Stimulated activated CD8-positive, alpha-beta memory T cell treated with anti-CD3 and anti-CD28 coated beads, Interleukin-7, amount 100 ng/mL, for 1 hour (primary cell): ENCODE data around the gene MAPKAP1.

ENCODE experiments used
- DNase-seq, 2 donors: peaks; one replicate each; pipeline ENCODE4 v3.0.0-alpha.2; 2020; ENCODE audit warnings: low read depth in 2 of 2

Gene MAPKAP1

DNA sequence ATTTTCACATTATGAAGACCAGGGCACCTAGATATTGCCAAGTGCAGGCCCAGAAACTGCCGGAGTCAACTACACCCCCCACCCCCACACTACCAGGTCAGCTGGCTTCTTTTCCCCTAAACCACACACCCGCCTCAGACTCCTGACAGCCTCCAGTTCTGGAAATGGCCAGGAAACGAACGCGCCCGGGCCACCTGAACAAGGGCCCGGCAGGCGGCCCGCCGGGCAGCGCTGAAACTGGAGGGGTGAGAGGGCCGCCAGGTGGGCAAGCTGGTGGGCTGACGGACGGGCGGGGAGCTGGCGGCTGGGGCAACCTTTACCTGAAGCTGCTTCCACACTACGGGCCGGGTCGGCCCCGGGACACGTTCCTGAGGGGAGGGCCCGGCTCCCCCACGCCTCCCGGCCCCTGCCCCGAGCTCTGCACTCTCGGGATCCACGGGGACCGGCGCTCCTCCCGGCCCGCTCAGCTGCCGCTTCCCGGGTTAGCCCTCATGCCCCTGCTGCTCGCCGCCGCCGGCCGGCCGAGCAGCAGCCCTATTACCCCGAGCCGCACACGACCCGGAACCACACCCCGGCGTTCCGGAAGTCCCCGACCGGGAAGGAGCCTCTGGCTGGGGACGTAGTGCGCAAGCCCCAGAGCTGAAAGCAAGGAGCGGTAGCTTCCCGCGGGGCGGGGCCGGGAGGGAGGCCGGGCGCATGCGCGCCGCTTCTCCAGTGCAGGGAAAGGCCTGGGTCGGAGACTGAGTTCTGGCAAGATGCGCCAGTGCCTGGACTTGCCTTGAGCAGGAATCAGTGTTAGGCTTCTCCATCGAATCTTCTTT is at the start of gene MAPKAP1:
Gene MAPKAP1 (minus strand): TSS at position 558 of the 821 bp plus-strand sequence. CDS start 34,634 bp downstream, outside the sequence.
- peak; percentile 85 to 90 for DNase-seq

DNA sequence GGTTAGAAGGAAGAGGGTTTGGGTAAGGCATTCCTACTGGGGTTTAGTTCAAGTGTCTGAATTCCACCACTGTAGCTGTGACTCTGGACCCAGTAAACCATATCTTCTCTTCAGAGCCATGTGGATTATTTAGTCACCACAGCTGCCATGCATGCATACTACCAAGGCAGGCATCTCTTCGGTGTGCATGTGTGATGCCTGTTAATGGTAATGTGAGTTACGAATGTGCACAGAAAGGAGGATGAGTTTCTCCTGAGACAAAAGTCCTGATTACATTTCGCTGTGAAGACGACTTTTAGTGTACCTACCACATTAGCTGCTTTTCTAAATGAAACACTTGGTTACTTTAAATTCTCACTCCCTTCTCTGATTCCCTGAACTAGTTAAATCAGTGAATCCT is 49.5 kb upstream of the MAPKAP1 start:
- no peak for DNase-seq

DNA sequence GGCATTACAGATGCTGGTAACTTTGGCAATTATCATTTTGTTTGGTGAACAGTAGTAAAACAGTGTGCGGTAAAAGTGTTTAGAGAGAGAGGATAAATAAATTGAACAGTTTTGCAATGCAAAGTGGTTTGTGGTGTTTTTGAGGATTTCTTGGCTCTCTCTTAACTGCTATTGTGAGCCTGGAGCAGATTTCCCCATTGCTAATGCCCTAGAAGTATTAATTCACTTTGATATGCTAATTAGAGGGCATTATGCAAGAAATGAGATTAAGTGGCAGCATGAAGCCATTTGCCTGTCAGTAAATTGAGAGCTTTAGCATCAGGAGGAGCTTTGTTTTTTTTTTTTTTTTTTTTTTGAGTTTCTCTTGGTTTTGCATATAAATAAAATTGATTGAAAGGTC is 48.3 kb upstream of the MAPKAP1 start:
- no peak for DNase-seq

DNA sequence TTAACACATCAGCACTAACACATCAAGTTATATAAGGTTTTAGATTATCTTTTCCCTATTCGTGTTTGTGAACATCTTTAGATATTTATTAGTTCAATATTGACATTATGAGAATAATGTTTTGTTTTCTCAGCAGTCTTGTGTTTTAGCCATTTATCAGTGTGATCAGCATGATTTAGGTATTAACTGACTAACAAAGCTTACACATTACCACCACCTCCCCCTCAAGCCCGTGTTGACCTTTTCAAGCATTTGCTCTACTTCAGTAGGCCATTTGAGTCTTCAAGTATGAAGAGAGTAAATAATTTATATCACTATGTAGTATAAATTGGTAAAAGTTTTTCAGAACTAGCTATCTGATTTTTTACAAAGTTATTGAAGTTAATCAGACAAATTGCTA is 47.1 kb upstream of the MAPKAP1 start:
- no peak for DNase-seq

DNA sequence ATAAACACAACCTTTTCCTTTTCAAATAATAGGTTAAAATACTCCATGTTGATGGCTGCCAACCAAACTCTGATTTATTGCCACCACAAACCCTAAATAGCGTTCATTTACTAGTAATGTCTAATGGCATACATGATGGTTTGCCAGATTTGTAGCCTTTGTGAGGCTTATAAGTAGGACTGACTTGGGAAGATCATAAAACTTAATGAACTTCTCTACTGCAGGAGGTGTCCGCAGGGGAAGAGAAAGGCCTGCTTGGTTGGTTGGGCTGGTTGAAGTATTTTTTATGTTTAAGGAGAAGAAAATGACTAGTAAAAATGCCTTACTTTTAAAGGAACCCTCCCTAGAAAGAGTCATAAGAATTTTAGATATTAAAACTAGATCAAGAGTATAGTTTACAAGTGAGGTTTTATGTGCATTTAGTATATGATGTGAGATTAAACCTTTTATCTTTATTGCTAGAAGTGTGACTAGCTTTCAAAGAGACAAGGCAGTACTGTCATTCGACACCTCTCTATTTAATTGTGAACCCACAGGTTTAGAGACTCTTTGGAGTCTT is 45.1 kb upstream of the MAPKAP1 start:
- DNase-seq, result no peak

DNA sequence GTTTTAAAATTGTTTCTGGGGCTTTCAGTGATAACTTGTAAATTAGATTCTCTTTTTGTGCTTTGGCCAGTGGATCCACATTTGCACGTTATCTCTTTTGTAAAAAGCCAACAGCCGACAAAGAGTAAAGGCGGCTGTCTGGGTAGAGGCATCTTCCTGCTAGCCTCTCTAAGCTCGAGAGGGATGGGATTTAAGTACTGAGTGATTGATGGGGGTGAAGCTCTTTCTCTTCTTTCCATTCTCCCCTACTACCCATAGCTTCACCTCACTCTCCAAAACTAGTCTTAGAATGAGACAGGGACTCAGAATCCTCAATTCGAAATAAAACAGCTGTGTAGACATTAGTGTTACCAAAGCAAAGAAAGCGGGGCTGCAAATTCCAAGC is 43.6 kb upstream of the MAPKAP1 start:
- DNase-seq, result no peak

DNA sequence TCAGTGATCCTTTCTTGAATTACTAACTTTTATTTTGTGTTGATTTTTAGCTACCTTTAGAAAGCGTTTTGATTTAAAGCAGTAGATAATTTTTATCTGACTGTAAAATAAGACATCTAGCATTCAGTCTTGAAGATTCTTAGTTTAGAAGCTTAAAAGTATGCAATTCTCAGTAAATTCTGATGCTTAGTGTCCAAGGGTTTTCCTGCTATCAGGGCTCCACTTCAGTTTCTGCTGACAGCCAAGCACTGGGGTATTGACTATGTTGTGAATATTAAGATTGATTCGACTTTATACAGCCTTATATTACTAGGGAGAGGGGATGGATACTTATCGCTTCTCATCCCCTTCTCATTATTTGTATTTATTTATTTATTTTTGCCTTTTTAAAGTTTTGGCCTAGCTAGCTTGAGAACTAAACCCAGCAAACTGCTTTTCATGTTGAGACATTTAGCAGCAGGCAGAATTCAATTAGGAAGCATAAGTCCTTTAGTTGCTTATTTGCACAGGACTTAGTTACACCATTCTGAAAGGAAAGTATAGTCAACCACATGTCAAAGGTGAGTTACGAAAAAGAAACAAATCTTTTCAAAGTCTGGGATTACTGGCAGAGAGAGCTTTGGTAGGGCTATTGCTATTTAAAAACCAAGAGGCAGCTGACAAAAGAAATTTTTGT is 43.1 kb upstream of the MAPKAP1 start:
- DNase-seq, result no peak

DNA sequence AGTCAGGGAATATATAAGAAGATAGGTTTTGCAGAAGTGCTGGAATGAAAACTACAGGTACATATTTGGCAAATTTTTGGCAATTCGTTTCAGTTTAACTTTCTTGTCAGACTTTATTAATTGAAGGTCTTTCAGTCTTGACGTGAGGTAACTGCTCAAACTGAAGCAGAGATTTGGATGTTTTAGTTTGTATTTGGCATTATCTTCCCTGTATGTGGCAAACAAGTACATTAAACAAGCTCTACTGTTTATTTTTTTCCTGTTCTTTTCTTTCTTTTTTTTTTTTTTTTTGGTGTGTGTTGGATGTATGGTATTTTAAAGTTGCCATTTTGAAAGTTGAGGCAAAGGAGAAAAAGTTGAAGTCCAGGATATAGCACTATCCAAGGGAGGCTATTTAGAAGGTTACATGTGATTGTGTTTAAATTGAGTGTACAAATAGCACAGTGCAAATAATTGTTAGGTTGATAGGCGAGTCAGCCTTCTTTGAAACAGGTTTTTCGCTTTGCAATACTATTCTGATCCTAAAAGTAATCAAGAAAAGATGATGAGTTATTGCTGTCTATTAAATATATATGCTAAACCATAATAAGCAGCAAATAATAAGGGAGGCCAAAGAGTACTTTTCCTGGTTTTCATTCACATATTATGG is 42.4 kb upstream of the MAPKAP1 start:
- no peak for DNase-seq

DNA sequence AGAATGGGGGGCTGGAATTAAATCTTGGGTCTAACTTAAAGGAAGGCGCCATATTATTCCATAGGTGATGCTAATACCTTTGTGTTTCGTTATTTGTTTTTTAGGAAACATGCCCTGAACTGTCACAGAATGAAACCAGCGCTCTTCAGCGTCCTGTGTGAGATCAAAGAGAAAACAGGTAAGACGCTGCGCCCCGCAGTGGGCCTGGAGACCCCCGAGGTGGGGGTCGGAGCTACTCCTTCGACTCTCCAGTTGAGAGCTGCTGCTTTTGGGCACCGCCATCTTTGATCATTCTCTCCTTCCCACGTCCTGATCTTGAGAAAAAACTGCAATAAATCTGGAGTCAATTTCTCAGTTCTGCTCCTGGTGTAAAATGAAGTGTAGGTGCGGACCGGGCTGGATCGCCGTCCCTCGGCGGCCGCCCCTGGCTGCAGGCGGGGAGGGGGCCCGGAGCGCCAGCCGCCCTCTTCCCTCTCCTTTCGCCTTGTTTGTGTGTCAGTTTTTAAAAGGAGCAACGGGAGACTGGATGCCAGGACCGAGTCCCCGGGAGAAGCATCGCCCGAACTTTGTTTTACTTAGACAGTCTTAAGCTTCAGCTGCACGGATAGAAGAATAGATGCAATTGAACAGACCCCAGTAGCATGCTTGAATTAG is 41.6 kb upstream of the MAPKAP1 start:
- DNase-seq, result no peak

DNA sequence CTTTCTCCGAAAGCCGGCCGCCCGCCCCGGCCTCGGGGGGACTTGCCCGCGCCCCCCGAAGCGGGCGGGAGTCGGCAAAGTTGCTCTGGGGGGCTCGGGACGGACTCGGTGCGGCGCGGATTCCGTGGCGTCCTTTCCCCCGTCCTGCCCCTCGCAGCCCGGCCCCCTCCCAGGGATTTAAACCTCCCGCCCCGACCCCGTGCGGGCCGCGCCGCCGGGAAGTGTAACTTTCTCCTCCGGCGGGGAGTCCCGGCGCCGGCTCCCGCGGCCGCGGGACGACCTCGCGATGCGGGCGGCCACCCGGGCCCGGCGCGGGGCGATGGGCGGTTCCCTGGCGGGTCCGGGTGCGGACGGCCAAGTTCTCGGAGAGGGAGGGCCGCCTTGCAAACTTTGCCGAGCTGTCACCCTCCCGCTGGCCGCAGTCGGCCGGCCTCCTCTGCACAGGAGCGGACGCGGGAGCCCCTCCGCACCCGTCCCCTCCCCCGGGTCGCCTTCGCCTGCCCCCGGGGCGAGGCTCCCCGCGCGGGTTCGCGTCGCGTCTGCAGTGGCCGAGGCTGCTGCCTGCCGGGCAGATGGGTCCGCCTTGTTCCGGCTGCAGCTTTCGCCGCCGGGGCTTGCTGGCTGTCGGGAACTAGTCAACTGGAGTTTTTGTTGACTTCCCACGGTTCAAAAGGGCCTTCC is 40.9 kb upstream of the MAPKAP1 start:
- no peak for DNase-seq

DNA sequence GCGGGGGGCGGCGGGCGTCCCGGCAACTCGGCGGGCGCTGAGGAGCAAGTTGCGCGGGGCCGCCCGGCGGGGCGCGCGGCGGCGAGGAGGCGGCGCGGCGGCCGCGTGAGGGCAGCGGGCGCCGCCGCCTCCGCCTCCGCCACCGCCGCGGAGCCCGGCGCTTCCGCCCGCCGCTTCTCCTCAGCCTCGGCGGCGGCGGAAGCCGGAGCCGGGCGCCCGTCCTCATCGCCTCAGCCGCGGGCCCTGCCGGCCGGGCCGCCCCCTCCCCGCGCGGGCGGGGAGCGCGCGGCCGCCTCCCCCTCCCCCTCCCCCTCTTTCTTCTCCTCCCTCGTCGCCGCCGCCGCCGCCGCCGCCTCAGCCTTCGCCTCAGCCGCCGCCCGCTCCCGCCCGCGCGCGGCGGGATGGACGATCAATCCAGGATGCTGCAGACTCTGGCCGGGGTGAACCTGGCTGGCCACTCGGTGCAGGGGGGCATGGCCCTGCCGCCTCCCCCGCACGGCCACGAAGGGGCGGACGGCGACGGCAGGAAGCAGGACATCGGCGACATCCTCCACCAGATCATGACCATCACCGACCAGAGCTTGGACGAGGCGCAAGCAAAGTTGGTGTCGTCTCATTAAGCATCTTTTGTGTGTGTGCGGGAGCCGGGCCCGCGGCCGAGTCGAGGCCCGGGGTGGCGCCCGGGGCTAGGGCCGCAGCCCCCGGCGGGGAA is 40.2 kb upstream of the MAPKAP1 start, which contains the start of gene PBX3:
Gene PBX3 (plus strand): TSS at position 321 of the 712 bp plus-strand sequence.
- peak in 1 of 2 donors; percentile 19 for DNase-seq

DNA sequence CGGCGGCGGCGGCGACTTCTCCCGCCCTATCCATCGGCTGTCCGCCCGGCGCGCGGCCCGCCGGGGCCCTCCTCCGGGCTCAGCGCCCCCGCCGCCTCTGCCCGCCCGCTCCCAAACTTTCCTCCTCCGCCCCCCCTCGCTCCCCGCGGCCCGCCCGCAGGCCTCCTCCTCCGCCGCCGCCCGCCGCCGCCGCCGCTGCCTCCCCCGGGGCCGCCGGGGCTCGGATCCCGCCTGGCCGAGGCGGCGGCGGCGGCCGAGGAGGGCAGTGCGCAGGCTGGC is 39.7 kb upstream of the MAPKAP1 start:
- no peak for DNase-seq

DNA sequence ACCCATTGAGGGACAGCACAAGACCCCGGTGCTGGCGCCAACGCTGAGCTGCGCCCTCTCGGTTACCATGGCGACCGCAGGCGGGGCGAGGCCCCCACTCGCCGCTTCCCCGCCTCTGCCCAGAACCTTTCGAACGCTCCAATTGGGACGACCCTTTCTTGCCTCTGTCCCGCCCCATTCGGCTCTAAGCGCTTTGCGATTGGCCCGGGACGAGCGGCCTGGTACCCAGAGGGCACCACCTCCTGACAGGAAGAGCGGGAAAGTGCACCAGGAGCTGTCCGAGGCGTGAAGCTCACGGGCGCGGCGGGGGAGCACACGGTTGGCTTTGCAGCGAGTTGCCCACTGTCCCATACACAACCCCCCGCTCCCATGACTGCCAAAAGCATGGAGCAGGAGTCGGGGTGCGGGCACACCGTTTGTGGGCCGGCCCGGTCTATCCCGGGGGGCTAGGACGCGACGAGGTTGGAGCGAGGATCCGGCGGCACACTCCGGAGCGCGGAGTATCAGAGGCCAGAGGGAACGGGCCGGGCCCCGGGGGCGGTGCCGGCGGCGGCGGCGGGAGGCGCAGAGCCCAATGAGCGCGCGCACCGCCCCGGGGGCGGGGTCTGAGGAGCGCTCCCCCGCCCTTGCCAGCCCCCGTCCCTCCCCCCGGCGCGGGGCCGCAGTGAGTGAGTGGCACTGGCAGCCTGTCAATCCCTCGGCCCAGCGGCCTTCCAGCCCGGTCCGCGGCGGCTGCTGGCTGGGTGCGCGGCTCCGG is 39.2 kb upstream of the MAPKAP1 start:
- peak; percentile 82 to 86 for DNase-seq

DNA sequence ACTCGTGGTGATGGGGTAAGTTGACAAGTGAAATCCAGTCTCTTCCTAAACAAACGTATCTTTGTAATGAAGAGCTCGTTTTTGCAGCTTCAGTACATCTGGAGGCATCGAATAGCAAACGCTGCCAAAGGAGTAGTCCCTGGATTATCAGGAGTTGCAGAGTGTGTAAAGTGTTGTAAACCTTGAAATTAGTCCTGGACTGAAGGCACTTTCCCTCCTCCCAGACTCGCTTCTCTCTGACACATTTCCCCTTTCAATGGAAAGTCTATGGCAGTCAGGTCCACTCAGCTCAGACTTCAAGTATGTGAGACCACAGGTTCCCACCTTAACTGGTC is 38.6 kb upstream of the MAPKAP1 start:
- DNase-seq, result no peak

DNA sequence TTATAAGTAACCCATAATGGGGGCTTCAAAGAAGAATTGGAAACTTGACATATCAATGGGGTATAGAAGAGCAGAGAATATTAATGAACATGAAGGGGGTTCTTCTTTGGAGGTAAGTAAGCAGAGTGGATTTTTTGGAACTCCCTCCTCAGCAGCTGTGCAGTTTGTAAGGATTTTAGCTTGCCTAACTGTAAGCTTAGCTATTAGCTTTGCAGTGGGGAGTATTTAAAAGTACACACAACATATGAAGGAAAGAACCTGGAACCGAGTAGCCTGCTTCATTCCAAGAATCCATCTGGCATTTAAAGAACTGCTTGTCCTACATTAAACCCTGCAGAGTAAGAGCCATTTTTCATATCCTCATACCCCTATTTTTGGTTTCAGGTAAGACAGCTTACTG is 38.0 kb upstream of the MAPKAP1 start:
- no peak for DNase-seq

DNA sequence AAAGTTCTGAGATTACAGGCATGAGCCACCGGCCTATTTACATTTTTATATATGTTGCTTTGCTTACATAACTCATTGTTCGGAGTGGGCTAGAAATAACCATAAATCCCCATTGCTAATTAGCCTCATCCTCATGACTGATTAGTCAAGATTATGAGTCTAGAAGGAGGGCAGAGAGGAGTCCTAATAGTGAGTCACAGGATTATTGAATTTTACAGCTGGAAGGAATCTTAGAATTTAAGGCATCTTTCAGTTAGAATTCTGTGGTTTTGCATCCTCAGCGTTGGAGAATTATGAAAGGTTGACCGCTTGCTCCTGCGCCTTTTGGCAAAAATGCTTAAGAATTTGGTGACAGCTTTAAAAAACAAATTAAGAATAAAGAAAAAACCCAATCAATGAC is 37.6 kb upstream of the MAPKAP1 start:
- no peak for DNase-seq

DNA sequence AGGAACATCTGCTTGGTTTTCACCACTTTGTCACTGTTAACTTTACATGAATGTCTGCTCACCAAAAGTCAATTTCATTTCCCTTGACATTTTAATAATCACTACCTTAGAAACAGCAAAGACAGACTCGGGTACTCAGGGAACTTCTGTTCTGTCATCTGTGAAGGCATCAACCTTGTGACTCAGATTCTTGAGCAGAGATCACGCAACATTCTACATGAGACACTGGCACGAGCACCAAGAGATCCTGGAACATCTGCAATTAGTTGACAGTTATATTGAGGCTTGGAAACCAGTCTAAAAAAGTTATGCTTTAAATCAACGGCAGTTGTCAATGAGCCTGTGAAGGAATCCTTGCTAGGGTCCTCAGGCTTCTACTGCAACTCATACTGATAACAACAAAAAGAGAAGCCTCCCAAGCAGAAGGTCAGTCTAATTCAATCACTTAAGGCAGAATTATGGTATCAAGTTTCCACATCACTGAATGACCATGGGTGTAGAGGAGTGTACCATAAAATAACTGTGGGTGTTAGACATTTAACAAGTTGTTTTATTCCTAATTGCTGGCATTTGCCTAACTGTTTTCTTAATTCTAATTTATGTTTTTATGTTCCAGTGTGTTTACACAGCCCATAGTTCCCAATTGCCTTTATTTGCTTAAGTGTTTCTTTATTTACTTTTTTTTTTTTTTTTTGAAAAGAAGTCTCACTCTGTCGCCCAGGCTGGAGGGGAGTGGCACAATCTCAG is 36.8 kb upstream of the MAPKAP1 start:
- DNase-seq, result no peak

DNA sequence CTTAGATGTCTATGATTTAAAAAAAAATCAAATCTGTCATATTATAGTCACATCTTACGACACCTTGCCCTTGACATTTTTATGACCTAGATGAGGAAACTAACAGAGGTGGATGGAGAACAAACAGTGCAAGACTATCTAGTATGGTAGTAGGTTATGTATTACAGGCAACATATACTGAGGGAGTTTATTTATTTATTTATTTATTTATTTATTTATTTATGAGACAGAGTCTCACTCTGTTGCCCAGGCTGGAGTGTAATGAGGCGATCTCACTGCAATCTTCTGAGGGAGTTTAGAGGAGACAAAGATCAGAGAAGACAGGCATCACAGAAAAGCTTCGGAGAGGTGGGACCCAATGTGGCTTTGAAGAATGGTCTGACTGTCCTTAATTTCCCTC is 35.6 kb upstream of the MAPKAP1 start:
- no peak for DNase-seq

DNA sequence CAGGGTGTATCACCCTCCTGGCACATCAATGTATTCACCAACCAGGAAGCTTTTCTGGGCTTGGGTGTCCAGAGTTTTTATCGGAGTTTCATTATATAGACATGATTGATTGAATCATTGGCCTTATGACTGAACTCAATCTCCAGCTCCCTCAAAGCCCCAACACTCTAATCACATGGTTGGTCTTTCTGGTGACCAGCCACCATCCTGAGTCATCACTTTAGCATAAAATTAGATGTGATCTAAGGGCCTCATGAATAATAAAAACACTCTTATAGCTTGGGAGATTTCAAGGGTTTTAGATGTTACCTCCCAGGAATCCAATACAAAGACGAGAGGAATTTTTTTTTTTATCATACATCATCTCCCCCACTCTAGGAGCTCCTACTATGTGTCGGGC is 32.4 kb upstream of the MAPKAP1 start:
- no peak for DNase-seq

DNA sequence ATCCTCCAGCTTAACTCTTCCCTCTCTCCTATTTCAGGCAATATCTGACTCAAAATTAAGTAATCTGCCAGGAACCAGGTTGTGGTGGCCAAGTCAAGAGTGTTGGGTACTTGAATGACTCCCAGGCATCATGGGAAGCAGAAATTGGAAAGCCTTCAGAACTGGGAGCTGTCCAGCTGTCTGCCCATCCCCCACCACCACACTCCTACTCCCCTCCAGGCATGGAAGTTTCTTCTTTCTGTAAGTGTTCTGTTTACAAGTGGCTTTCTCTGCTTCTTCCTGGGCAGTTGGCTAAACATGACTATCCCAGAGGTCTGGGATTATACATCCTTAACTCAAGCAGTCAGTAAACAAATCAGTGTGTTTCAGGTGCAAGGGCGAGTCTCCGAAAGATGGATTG is 25.6 kb upstream of the MAPKAP1 start:
- DNase-seq, result no peak
